D721Med (cell line): ENCODE measurements around the gene STAC3.
A peak's percentile ranks its signal among the peaks of the same experiment; 100 is the strongest.

Experiments used
- DNase-seq: peaks from one replicate; pipeline ENCODE4 v3.0.0; 2011; ENCODE audit warnings: low spot score; ENCODE audit not compliant: insufficient read length
- FAIRE-seq: peaks from 2 replicates; lab custom pipeline; 2011; peaks lifted over from hg19 to GRCh38; lab: Jason Lieb, UNC
- TF ChIP-seq, protein P1 (sequence below): IDR thresholded peaks from 2 replicates; pipeline ENCODE4 v1.5.1; 2012; ENCODE audit warnings: mild to moderate bottlenecking, control low read depth; ENCODE audit not compliant: insufficient read depth; ENCODE audit errors: missing control alignments

The STAC3 gene

DNA sequence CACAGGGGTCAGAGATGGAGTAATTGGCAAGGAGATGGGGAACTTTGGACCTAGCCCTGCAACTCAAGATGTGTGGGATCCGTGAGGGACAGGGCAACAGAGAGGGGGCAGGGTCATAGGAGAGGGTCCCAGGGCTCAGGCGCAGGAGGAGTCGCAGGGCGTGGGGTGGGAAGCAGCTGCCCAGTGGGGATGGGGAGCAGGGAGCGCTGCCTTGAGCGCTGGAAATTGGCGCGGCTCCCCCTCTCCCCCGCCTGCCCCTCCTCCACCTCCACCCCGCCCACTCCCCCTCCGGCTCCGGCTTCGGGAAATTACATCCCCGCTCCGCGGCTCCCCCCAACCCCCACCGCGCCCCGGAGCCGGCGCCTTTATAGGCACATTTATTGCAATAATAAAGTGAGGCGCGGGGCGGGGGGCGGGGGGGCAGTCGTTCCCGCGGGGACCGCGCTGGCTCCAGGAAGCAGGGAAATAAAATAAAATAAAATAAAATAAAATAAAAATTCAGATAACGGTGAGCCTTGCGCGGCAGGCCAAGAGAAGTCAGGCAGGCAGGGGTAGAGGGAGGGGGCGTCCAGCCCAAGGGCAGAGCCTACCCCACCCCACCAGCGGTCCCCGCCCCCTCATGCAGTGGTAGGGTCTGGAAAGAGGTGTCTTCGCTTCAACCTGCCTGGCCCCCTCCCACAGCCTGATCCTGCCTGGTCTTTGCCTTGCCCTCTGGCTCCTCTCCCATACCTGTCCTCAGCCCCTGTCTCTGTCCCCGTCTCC lies 30.8 kb downstream of the STAC3 start:
- FAIRE-seq, result no peak
- DNase-seq, result no peak
- TF ChIP-seq, protein P1, sequence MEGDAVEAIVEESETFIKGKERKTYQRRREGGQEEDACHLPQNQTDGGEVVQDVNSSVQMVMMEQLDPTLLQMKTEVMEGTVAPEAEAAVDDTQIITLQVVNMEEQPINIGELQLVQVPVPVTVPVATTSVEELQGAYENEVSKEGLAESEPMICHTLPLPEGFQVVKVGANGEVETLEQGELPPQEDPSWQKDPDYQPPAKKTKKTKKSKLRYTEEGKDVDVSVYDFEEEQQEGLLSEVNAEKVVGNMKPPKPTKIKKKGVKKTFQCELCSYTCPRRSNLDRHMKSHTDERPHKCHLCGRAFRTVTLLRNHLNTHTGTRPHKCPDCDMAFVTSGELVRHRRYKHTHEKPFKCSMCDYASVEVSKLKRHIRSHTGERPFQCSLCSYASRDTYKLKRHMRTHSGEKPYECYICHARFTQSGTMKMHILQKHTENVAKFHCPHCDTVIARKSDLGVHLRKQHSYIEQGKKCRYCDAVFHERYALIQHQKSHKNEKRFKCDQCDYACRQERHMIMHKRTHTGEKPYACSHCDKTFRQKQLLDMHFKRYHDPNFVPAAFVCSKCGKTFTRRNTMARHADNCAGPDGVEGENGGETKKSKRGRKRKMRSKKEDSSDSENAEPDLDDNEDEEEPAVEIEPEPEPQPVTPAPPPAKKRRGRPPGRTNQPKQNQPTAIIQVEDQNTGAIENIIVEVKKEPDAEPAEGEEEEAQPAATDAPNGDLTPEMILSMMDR, result no peak

DNA sequence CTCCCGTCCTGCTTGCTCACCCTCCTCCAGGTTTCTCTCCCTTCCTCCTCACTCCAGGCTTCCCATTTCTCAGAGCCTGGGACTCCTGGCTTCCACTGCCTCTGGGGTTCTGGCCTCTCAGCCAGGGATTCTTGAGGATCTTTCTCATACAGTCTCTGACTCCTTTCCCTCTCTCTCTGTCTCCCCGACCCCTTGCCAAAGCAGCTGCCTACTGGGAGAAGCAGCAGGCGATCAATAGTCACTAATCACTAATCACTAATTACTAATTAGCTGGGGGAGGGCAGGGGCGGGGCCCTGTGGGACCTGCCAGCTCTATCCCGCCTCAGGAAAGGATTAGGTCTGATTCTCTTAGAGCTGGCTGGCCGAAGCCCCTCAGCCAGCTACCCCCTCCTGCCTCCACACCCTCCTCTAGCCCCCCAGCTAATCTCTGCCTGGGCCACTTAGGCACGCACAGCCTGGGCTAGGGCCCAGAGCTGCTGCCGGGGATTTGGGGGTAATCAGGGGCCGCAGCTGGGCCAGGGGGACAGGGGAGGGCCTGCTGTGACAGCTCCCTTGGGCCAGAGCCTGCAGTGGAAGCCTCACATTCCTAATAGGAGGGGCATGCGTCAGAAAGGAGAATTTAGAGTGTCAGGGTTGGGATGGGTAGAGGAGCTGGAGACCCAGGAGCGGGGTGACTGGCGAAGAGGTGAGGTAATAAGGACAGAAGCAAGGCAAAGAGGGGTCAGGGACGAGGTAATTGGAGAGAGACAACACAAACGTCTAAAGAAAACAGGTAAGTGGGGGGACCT lies 31.6 kb downstream of the STAC3 start:
- TF ChIP-seq, protein P1, result no peak
- FAIRE-seq (no peak), DNase-seq (no peak)

DNA sequence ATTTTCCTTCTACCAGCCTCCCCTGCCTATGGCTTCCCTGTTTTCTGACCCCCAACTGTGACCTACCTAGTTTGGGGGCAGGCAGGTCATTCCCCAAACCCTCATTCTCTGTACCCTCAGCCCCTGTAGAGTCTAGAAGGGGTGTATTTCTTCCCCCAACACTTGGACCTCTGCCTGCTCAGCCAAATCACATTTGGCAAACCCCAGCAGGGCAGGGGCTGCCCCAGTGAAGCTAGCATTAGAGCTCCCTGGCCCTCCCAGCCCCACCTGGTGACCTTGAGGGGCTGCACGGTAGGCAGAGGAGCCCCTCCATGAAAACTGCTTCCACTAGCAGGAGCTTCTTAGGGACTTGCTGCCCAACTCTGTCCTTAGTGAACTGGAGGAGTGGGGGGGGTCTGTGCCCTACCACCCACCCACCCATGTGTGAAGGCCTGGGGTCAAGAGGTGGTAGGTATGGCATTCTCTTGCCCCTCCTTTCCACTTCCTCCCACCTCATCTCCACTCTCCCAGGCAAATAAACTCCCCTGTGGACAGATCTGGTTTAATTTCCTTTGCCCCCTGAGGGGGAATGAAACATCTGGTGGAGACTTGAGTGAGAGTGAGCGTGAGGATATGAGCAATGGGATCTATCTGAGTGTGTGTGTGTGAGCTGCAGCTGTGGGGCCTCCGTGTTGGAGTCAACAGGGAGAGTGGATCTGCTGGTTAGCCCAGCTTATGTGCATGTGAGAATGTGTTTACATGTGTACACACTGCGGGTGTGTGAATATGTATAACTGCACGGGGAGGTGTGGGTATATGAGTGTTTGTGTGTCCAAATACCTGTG lies 32.7 kb downstream of the STAC3 start:
- no peak for DNase-seq
- FAIRE-seq, result no peak
- TF ChIP-seq, protein P1, result no peak

DNA sequence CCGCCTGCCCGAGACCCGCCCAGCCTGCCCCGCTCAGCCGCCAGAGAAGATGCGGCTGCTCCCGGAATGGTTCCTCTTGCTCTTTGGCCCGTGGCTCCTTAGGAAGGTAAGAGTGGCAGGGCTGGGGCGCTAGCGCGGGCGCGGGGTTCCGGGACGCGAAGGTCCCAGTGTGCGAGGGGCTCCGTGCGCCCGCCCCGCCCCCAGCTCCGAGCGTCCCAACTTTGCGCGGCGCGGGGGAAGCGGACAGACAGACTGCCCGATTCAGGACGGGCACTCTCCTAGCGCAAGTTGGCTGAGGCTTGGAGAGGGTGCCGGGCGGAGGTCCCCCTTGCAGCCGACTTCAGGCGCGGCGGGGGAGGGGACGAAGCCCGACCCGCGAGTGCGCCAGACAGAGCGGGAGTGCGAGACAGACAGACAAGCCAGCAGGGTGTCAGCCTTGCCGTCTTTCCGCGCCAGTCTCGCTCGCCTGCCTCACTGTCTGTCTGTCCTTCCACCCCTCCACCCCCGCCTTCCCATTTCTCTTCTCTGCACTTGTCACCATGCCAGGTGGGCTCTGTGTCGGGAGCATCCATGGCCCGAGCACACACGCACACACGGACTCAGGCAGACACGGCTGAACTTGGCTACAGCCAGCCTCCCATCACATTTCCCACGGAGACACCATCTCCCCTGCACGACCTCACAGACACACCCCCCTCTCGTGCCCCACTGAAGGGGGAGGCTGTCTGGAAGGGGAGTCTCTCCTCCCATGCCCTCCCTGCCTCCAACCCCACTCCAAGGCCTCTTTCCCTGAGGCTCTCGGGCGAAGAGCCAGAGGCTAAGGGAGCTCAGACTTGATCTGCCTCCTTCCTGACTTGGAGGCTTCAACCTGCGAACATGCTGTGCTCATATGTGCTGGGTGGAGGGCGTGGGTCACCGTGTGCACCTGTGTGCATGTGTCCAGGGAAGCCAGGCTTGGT lies 33.8 kb downstream of the STAC3 start:
- TF ChIP-seq, protein P1, result no peak
- FAIRE-seq, result no peak
- no peak for DNase-seq

DNA sequence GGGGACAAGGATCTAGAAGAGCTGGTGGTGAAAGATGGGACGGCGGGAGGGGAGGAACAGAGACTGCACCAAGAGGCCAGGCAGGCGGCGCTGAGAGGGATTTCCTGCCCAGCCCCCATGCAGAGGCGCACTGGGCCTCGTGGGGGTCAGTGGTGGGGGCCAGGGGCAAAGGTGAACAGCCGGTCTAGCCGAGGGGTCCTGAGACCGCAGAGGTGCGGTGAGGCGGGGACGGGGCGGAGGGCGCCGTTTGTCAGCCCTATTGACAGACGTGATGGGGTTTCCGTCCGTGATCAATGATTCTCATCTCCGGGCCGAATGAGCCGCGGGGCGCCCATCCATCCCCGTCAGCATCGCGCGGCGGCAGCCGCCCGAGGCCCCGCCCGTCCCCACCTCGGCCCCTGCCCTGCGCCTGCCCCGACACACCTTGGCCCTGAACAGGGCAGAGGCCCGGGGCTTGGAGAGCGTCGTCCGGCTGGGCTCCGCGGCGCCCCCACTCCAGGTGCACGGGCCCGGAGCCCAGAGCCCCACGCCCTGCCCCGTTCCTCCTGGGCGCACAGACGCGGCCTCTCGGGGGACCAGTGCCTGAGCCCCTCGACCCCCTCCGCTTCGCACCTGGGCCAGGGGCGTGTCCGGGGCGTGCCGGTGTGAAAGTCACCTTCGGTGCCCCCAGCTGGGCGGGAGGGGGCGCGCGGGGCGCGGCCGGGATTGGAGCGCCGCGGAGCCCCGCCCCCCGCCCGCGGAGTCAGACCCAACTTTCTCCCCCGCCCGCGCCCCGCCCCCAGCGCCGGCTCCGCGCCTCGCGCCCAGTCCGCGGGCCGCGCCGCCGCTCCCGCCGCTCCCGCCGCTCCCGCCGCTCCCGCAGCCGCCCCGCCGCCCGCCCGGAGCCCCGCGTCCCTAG lies 34.7 kb downstream of the STAC3 start, which contains the start of gene NXPH4:
Gene NXPH4 (plus strand): TSS at position 781 of the 898 bp plus-strand sequence. CDS start 176 bp downstream, outside the sequence.
- FAIRE-seq, result no peak
- TF ChIP-seq, protein P1, result peak; percentile 4
- DNase-seq, result no peak

DNA sequence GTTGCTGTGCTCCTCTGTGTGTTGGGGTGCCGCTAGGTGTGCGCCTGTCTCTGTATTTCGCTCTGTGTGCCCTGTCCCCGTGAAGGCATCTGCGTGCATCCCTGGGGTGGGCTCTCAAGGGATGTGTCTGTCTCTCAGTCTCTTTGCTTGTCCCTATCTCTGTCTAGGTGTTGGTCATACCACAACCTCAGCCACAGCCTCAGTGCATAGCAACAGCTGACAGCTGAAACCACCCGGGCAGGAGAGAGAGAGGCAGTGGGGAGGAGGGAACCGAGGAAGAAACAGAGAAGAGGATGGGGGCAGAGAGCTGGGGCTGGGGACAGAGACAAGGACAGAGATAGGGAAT lies 35.3 kb downstream of the STAC3 start:
- DNase-seq, result no peak
- no peak for FAIRE-seq

More for the DNA sequence above, 35.3 kb downstream of the STAC3 start:
- TF ChIP-seq, protein P1, result no peak
